Activated naive CD8-positive, alpha-beta T cell treated with anti-CD3 and anti-CD28 coated beads, Interleukin-2, amount 10 ng/mL, durations not matched to agents 7 days and 5 days (primary cell): ENCODE results near the gene ADCY2. TPM values are rescaled to one million over a fixed set of nuclear protein-coding genes. Genes with fewer than 3 reads are reported as not detected.

Source experiments
- ATAC-seq: fragments of 150-1000 bp; cut with Tn5 transposase; one replicate; pipeline ENCODE4 v1.10.0; 2021; ENCODE audit warnings: low read depth, moderate library complexity
- POLR2A ChIA-PET: fragments of 350-600 bp; sonication (Branson Sonifier 250); formaldehyde crosslinking; loops from one replicate; lab custom pipeline; 2021; ENCODE audit warnings: antibody characterized with exemption; lab: Charles Lee
- DNase-seq: peaks from one replicate; pipeline ENCODE4 v3.0.0; 2021
- H3K27ac Mint-ChIP-seq: one replicate; pipeline ENCODE4 v1.8.0; 2022; ENCODE audit warnings: mild to moderate bottlenecking, mixed read lengths
- H3K27me3 Mint-ChIP-seq: one replicate; pipeline ENCODE4 v1.8.0; 2022; ENCODE audit warnings: mild to moderate bottlenecking, moderate library complexity, mixed read lengths
- H3K36me3 Mint-ChIP-seq: one replicate; pipeline ENCODE4 v1.8.0; 2021; ENCODE audit warnings: mild to moderate bottlenecking, mixed read lengths
- H3K4me1 Mint-ChIP-seq: one replicate; pipeline ENCODE4 v1.8.0; 2021; ENCODE audit warnings: mixed read lengths
- H3K4me3 Mint-ChIP-seq: one replicate; pipeline ENCODE4 v1.8.0; 2022; ENCODE audit warnings: mild to moderate bottlenecking, moderate library complexity, mixed read lengths
- H3K9me3 Mint-ChIP-seq: one replicate; pipeline ENCODE4 v1.8.0; 2021; ENCODE audit warnings: mixed read lengths
- total RNA-seq, 2 experiments: library from RNA; stranded (reverse); gene quantifications; one replicate each; pipeline ENCODE4 v1.2.3, GENCODE V29; 2021

The ADCY2 gene
- total RNA-seq, 2 experiments from 2014 or later = not detected

- peaks cover 8% of the 10 kb centered on the region for H3K27me3 Mint-ChIP-seq
- H3K36me3 Mint-ChIP-seq = no peaks in the 10 kb centered on the region
- ATAC-seq (no peak), DNase-seq (no peak)
- H3K4me3 Mint-ChIP-seq = no peak overlapping the region
- POLR2A ChIA-PET = no interaction called here
- H3K4me1 Mint-ChIP-seq = no peaks in the 10 kb centered on the region
- H3K27ac Mint-ChIP-seq = no peak overlapping the region
- H3K9me3 Mint-ChIP-seq = no peaks in the 10 kb centered on the region
Observed at GRCh38 chr5:7751874-7752273, 355.9 kb downstream of the ADCY2 start.

GRCh38 chr5:7753181-7753580, 357.2 kb downstream of the ADCY2 start:
- no peak for ATAC-seq
- Mint-ChIP-seq H3K9me3 (no peaks in the 10 kb centered on the region), H3K4me1 (no peaks in the 10 kb centered on the region), H3K27me3 (peaks cover 8% of the 10 kb centered on the region), H3K27ac (no peak overlapping the region), H3K4me3 (no peak overlapping the region), H3K36me3 (no peaks in the 10 kb centered on the region)
- POLR2A ChIA-PET = no interaction called here
- no peak for DNase-seq

GRCh38 chr5:7753596-7753995, 357.7 kb downstream of the ADCY2 start:
- Mint-ChIP-seq H3K27ac (no peak overlapping the region), H3K4me3 (no peak overlapping the region), H3K27me3 (peaks cover 10% of the 10 kb centered on the region), H3K36me3 (no peaks in the 10 kb centered on the region), H3K9me3 (no peaks in the 10 kb centered on the region), H3K4me1 (no peaks in the 10 kb centered on the region)
- DNase-seq (no peak), ATAC-seq (no peak)
- POLR2A ChIA-PET = no interaction called here

GRCh38 chr5:7754490-7754889, 358.6 kb downstream of the ADCY2 start:
- Mint-ChIP-seq H3K36me3 (no peaks in the 10 kb centered on the region), H3K27ac (no peak overlapping the region), H3K9me3 (no peaks in the 10 kb centered on the region), H3K27me3 (peaks cover 11% of the 10 kb centered on the region), H3K4me3 (no peak overlapping the region), H3K4me1 (no peaks in the 10 kb centered on the region)
- DNase-seq (no peak), ATAC-seq (no peak)
- POLR2A ChIA-PET = no interaction called here

- POLR2A ChIA-PET = no interaction called here
- Mint-ChIP-seq H3K36me3 (no peaks in the 10 kb centered on the region), H3K4me1 (no peaks in the 10 kb centered on the region), H3K27me3 (peaks cover 11% of the 10 kb centered on the region), H3K9me3 (no peaks in the 10 kb centered on the region), H3K4me3 (no peak overlapping the region), H3K27ac (no peak overlapping the region)
- ATAC-seq (no peak), DNase-seq (peak; percentile 64)
Observed at GRCh38 chr5:7754997-7755596, 359.2 kb downstream of the ADCY2 start.

GRCh38 chr5:7755958-7756357, 360.0 kb downstream of the ADCY2 start:
- Mint-ChIP-seq H3K36me3 (no peaks in the 10 kb centered on the region), H3K4me1 (no peaks in the 10 kb centered on the region)

GRCh38 chr5:7756453-7756852, 360.5 kb downstream of the ADCY2 start:
- Mint-ChIP-seq H3K4me3 (no peak overlapping the region), H3K27ac (no peak overlapping the region), H3K36me3 (no peaks in the 10 kb centered on the region), H3K27me3 (peaks cover 13% of the 10 kb centered on the region), H3K9me3 (no peaks in the 10 kb centered on the region), H3K4me1 (no peaks in the 10 kb centered on the region)
- DNase-seq = no peak
- no peak for ATAC-seq
- POLR2A ChIA-PET = no interaction called here

More at GRCh38 chr5:7755958-7756357, 360.0 kb downstream of the ADCY2 start:
- ATAC-seq (no peak), DNase-seq (no peak)
- peaks cover 13% of the 10 kb centered on the region for H3K27me3 Mint-ChIP-seq
- H3K27ac Mint-ChIP-seq = no peak overlapping the region
- H3K9me3 Mint-ChIP-seq = no peaks in the 10 kb centered on the region
- no peak overlapping the region for H3K4me3 Mint-ChIP-seq
- POLR2A ChIA-PET = no interaction called here

GRCh38 chr5:7759257-7759871, 363.4 kb downstream of the ADCY2 start:
- DNase-seq (no peak), ATAC-seq (no peak)
- Mint-ChIP-seq H3K9me3 (no peaks in the 10 kb centered on the region), H3K36me3 (no peaks in the 10 kb centered on the region), H3K4me1 (no peaks in the 10 kb centered on the region), H3K27ac (no peak overlapping the region), H3K4me3 (no peak overlapping the region), H3K27me3 (peaks cover 9% of the 10 kb centered on the region)
- POLR2A ChIA-PET = no interaction called here

GRCh38 chr5:7759951-7760580, 364.1 kb downstream of the ADCY2 start:
- Mint-ChIP-seq H3K4me1 (no peaks in the 10 kb centered on the region), H3K27me3 (peaks cover 8% of the 10 kb centered on the region), H3K9me3 (no peaks in the 10 kb centered on the region), H3K36me3 (no peaks in the 10 kb centered on the region), H3K4me3 (no peak overlapping the region), H3K27ac (no peak overlapping the region)
- DNase-seq = no peak
- ATAC-seq = no peak
- POLR2A ChIA-PET = no interaction called here

- Mint-ChIP-seq H3K27ac (no peak overlapping the region), H3K9me3 (no peaks in the 10 kb centered on the region), H3K4me1 (no peaks in the 10 kb centered on the region), H3K4me3 (no peak overlapping the region), H3K27me3 (peaks cover 22% of the 10 kb centered on the region), H3K36me3 (no peaks in the 10 kb centered on the region)
- no peak for DNase-seq
- POLR2A ChIA-PET = no interaction called here
- no peak for ATAC-seq
Observed at GRCh38 chr5:7762267-7762666, 366.3 kb downstream of the ADCY2 start.

GRCh38 chr5:7763621-7764072, 367.7 kb downstream of the ADCY2 start:
- Mint-ChIP-seq H3K27me3 (peaks cover 24% of the 10 kb centered on the region), H3K36me3 (no peaks in the 10 kb centered on the region), H3K27ac (no peak overlapping the region), H3K9me3 (no peaks in the 10 kb centered on the region), H3K4me1 (no peaks in the 10 kb centered on the region), H3K4me3 (no peak overlapping the region)
- POLR2A ChIA-PET = no interaction called here
- DNase-seq = no peak
- no peak for ATAC-seq

GRCh38 chr5:7764452-7764851, 368.5 kb downstream of the ADCY2 start:
- Mint-ChIP-seq H3K9me3 (no peaks in the 10 kb centered on the region), H3K4me1 (no peaks in the 10 kb centered on the region), H3K27me3 (peaks cover 25% of the 10 kb centered on the region), H3K4me3 (no peak overlapping the region), H3K27ac (no peak overlapping the region), H3K36me3 (no peaks in the 10 kb centered on the region)
- no peak for ATAC-seq
- POLR2A ChIA-PET = no interaction called here
- DNase-seq = no peak

- Mint-ChIP-seq H3K4me3 (no peak overlapping the region), H3K36me3 (no peaks in the 10 kb centered on the region), H3K4me1 (no peaks in the 10 kb centered on the region), H3K27ac (no peak overlapping the region), H3K9me3 (no peaks in the 10 kb centered on the region), H3K27me3 (peaks cover 56% of the 10 kb centered on the region)
- POLR2A ChIA-PET = no interaction called here
- ATAC-seq (no peak), DNase-seq (no peak)
Observed at GRCh38 chr5:7770436-7770835, 374.5 kb downstream of the ADCY2 start.

GRCh38 chr5:7772141-7772540, 376.2 kb downstream of the ADCY2 start:
- ATAC-seq (no peak), DNase-seq (no peak)
- POLR2A ChIA-PET = no interaction called here
- Mint-ChIP-seq H3K4me1 (no peaks in the 10 kb centered on the region), H3K4me3 (no peak overlapping the region), H3K27me3 (peaks cover 53% of the 10 kb centered on the region), H3K27ac (no peak overlapping the region), H3K36me3 (no peaks in the 10 kb centered on the region), H3K9me3 (no peaks in the 10 kb centered on the region)
